IPS DF 6.9 (cell line): ENCODE results near the gene CHN1.

ENCODE experiments used
- DNase-seq: peaks from one replicate; pipeline ENCODE4 v3.0.0-alpha.2; 2013; ENCODE audit warnings: low read depth, low spot score
- H3K27ac ChIP-seq: one replicate; pipeline ENCODE4 v1.5.1; 2013; ENCODE audit warnings: low read length, control low read depth
- H3K27me3 ChIP-seq: 2 replicates; pipeline ENCODE4 v1.6.1; 2013; ENCODE audit warnings: mild to moderate bottlenecking, low read length; ENCODE audit not compliant: control insufficient read depth, insufficient read depth
- H3K36me3 ChIP-seq: 2 replicates; pipeline ENCODE4 v1.6.1; 2013; ENCODE audit warnings: low read length; ENCODE audit not compliant: control insufficient read depth, insufficient read depth
- H3K4me1 ChIP-seq: 2 replicates; pipeline ENCODE4 v1.6.1; 2013; ENCODE audit warnings: low read length; ENCODE audit not compliant: control insufficient read depth, insufficient read depth
- H3K4me3 ChIP-seq: 2 replicates; pipeline ENCODE4 v1.5.1; 2013; ENCODE audit warnings: mild to moderate bottlenecking, low read length
- H3K9me3 ChIP-seq: 2 replicates; pipeline ENCODE4 v1.6.1; 2013; ENCODE audit warnings: low read length, inconsistent platforms; ENCODE audit not compliant: control insufficient read depth, insufficient read depth
- WGBS: extraction: QIAGEN DNeasy Blood & Tissue Kit; methylation state at CpG from one replicate; pipeline ENCODE4 v1.1.7; 2013; ENCODE audit warnings: mixed read lengths, missing lambda C conversion rate; ENCODE audit not compliant: insufficient read length, insufficient coverage; 5-methylcytosine and 5-hydroxymethylcytosine counted together

Gene CHN1

DNA sequence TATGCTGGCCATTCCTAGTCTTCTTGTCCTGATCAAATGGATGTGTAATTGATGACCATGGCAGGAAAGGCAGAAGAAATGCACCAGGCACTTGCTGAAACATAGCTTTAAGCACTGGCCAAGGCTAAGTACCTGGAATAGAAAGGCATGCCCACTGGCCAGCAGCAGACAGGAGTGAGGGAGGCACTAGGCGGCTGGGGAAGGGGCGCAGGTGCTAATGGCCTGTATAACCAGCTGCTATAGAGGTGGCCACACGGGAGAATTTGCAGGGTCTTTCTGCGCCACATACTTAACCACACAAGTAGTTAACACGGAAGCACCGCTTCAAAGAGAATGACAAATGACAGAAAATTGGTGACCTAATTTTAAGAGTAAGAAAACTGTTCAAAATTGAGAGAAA lies 174.6 kb downstream of the CHN1 start:
- H3K9me3 ChIP-seq, result no peaks in the 10 kb centered on the region
- peaks cover 3% of the 10 kb centered on the region; the same call in 1 of the 2 replicates for H3K4me1 ChIP-seq
- no peak overlapping the region for H3K27ac ChIP-seq
- H3K4me3 ChIP-seq, result no peak overlapping the region
- H3K27me3 ChIP-seq, result no peaks in the 10 kb centered on the region
- no CpG with 5 or more reads among the region's 6 CpGs for WGBS
- no peaks in the 10 kb centered on the region for H3K36me3 ChIP-seq
- DNase-seq, result no peak

DNA sequence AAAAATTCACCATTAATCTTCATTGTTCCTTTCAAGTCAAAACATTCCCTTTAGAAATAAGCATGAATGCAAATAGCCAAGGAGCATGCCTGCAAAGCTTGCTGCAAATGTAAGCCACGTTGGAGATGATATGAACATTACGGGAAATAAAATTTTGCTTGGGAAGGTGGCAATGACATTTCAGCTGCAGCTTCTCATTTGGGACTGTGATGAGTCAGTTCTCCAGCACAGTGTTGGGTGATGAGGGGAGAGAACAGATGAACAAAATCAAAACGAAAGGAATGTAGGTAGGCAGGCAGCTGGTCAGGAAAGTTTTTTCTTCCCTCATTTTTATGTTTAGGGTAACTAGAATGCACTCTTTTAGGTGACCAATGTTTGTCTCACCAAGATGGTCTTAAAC lies 175.6 kb downstream of the CHN1 start:
- Histone ChIP-seq H3K36me3 (no peaks in the 10 kb centered on the region), H3K27me3 (no peaks in the 10 kb centered on the region), H3K4me1 (peaks cover 3% of the 10 kb centered on the region; the same call in 1 of the 2 replicates), H3K9me3 (no peaks in the 10 kb centered on the region), H3K4me3 (no peak overlapping the region), H3K27ac (no peak overlapping the region)
- WGBS, result no CpG with 5 or more reads among the region's 3 CpGs
- DNase-seq, result no peak

DNA sequence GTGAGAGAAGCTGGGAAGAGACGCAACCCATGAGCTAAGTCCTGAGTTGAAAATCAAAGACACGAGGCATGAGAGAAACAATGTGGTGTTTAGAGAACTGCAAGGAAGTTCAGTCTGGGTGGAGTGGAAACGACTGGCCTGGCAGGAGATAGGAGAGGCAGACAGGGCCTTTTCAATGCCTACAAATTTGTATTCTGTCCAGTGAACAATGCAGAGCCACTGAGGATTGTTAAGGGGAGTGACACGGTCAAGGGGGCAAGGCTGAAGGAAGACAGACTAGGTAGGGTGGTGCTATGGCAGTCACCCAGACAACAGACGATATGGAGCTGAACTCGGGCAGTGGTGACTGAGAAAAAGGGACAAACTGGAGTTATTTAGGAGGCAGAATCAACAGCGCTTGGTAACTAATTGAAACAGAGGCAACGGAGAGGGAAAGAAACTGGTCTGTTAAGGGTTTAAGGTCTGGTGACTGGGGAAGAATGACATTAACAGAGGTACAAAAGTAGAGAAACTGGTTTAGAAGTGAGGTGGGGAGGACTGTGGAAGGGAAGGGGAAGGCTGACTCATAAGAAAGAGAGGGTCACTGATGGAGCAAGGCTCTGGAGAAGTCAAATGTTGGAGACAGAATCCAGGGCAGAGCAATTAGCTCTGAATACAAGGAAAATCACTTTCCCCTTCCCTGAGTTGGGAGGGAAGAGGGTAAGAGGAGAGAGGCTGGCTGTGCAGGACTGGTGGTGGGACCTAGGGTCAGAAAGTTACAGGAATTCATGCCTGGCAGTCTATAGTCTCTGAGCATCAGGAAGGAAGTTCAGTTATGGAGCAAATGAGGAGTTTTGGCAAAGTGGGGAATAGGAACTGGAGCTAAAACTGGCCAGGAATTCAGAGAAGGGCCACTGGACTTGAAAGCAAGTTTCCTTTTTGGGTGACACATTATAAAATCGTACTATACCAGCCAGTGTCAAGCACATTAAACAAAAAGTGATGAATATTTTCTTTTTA lies 177.5 kb downstream of the CHN1 start:
- H3K9me3 ChIP-seq, result no peaks in the 10 kb centered on the region
- no peak overlapping the region for H3K4me3 ChIP-seq
- no CpG with 5 or more reads among the region's 9 CpGs for WGBS
- H3K27ac ChIP-seq, result no peak overlapping the region
- H3K36me3 ChIP-seq, result no peaks in the 10 kb centered on the region
- H3K27me3 ChIP-seq, result no peaks in the 10 kb centered on the region
- peaks cover 3% of the 10 kb centered on the region; the same call in 1 of the 2 replicates for H3K4me1 ChIP-seq
- no peak for DNase-seq

DNA sequence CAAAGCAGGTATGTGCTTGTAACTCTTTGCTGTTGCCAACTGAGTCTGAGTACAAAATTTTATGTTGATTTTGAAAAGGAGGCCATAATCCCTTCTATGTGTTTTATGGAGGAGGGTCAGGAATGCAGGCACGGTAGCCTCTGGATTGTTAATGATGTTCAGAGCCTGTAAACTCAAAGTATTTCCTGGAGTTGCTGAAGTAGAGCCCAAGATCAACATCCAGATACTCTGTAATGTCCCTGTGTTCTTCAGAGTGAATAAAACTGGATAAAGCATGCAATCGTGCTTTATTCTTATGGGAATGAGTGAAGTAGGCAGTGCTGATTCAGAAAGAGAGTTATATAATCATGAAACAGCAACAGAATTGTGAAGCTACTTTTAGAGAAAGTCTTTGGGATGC lies 179.1 kb downstream of the CHN1 start:
- no CpG with 5 or more reads among the region's 2 CpGs for WGBS
- Histone ChIP-seq H3K4me1 (peaks cover 3% of the 10 kb centered on the region; the same call in 1 of the 2 replicates), H3K27ac (no peak overlapping the region), H3K4me3 (no peak overlapping the region), H3K36me3 (no peaks in the 10 kb centered on the region), H3K9me3 (no peaks in the 10 kb centered on the region), H3K27me3 (no peaks in the 10 kb centered on the region)
- no peak for DNase-seq

DNA sequence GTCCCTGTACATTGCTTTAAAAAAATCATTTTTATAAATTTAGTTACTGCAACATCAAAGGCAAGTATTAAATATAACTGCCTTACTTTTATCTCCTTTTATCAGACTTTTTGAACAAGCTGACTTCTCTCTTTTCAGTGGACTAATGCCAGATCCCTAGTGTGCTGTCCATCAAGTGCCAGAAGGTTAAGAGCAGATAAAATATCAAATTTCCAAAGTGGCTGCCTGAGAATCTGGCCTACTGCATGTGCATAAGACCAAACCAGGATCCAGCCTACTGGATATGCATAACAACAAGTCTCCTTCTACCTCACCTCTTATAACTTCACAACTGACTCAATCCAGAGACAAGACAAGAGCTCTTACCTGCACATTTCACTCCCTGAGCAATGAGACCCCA lies 181.1 kb downstream of the CHN1 start:
- Histone ChIP-seq H3K9me3 (no peaks in the 10 kb centered on the region), H3K27ac (no peak overlapping the region), H3K4me1 (peaks cover 3% of the 10 kb centered on the region; the same call in 1 of the 2 replicates), H3K36me3 (no peaks in the 10 kb centered on the region), H3K27me3 (no peaks in the 10 kb centered on the region), H3K4me3 (no peak overlapping the region)
- no peak for DNase-seq

DNA sequence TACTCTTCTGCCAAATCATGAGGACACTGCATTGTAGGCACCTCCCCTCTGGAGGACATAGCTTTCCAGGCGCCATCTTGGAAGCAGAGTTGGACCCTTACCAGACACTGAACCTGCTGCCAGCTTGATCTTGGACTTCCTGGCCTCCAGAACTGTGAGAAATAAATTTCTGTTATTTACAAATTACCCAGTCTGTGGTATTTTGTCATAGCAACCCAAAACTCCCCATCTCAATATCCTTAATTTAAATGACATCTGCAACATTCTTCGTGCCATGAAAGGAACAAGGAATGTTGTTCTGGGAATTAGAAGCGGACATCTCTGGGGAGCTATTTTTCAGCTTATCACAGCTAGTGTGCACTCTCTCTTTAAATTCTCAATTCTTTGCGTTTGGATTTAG lies 183.6 kb downstream of the CHN1 start:
- DNase-seq, result no peak
- no peak overlapping the region for H3K4me3 ChIP-seq
- no CpG with 5 or more reads among the region's 4 CpGs for whole genome bisulfite sequencing
- H3K9me3 ChIP-seq, result no peaks in the 10 kb centered on the region
- no peaks in the 10 kb centered on the region for H3K27me3 ChIP-seq
- no peak overlapping the region for H3K27ac ChIP-seq
- no peaks in the 10 kb centered on the region for H3K36me3 ChIP-seq
- H3K4me1 ChIP-seq, result no peaks in the 10 kb centered on the region

DNA sequence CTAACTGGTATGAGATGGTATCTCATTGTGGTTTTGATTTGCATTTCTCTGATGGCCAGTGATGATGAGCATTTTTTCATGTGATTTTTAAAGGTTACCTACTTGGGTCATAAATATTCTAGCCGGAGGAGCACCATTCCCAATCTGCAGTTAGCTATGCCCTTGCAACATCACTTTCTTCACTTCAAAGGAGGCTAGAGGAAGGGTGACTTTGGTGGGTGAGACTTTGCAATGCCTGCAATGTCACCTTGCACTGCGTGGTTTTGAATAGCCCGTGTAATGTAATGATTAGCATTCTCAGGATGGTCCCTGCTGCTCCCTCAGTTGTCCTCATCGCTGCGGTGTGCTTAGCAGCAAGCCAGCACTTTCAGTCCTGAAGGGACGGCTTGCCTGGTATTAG lies 184.8 kb downstream of the CHN1 start:
- no peaks in the 10 kb centered on the region for H3K4me1 ChIP-seq
- no peak for DNase-seq
- H3K4me3 ChIP-seq, result no peak overlapping the region
- H3K36me3 ChIP-seq, result no peaks in the 10 kb centered on the region
- H3K9me3 ChIP-seq, result no peaks in the 10 kb centered on the region
- no peak overlapping the region for H3K27ac ChIP-seq
- WGBS, result no CpG with 5 or more reads among the region's 6 CpGs
- no peaks in the 10 kb centered on the region for H3K27me3 ChIP-seq

DNA sequence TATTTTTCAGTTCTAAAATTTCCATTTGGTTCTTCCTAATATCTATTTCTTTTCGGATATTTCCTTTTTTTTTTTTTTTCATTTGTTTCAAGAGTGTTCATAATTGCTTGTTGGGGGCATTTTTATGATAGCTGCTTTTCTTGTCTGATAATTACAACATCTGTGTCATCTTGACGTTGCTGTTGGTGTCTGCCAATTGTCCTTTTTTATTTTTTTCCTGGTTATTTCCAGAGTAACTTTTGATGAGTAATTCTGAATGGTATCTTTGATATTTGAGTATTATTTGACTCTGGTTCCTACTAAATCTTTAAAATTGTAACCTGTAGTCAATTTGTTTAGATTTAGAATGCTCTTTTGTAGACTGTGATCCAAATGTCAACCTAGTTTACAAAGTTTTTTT lies 189.7 kb downstream of the CHN1 start:
- Histone ChIP-seq H3K4me3 (no peak overlapping the region), H3K36me3 (no peaks in the 10 kb centered on the region), H3K27me3 (no peaks in the 10 kb centered on the region), H3K4me1 (no peaks in the 10 kb centered on the region; the same call in 1 of the 2 replicates), H3K9me3 (no peaks in the 10 kb centered on the region), H3K27ac (no peak overlapping the region)
- DNase-seq, result no peak
- no CpG with 5 or more reads among the region's 2 CpGs for WGBS

DNA sequence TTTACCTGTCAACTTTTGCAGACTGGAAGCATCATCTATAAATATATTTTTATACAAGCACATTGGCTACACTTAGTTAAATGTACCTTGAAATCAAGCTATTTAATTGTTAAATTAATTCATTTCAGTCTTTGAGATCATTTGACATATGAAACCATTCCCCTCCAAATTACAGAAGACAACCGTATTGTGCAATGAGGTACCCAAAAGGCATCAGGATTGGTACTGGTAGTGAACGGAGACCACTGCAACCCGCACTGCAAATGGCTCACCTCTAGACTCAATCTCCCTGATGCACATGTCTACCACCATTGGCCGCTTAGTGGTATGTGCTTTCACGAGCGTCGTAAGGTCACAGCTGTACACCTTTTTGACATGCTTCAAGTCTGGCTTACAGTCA lies 193.1 kb downstream of the CHN1 start:
- no peak overlapping the region for H3K4me3 ChIP-seq
- no peaks in the 10 kb centered on the region for H3K9me3 ChIP-seq
- DNase-seq, result no peak
- no CpG with 5 or more reads among the region's 7 CpGs for WGBS
- no peaks in the 10 kb centered on the region for H3K27me3 ChIP-seq
- no peak overlapping the region for H3K27ac ChIP-seq
- no peaks in the 10 kb centered on the region; the same call in 1 of the 2 replicates for H3K4me1 ChIP-seq
- no peaks in the 10 kb centered on the region for H3K36me3 ChIP-seq

DNA sequence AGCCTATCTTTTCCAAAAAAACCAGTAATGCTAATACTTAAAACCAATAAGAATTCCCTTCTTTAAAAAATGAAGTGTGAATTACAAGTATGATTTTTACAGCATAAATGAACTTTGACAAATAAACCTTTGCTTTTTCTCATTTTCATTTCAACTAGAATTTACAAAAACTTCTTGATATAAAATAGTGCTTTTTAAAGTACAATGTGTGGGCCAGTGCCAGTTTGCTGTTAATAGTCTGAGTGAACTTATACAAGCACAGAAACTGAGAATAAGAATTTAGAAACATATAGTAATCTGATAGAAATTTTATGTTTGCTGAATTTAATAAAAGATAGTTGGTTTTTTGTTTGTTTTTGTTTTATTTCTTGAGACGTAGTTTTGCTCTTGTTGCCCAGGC lies 197.2 kb downstream of the CHN1 start:
- Histone ChIP-seq H3K4me3 (no peak overlapping the region), H3K4me1 (no peaks in the 10 kb centered on the region), H3K27me3 (no peaks in the 10 kb centered on the region), H3K36me3 (no peaks in the 10 kb centered on the region), H3K9me3 (no peaks in the 10 kb centered on the region), H3K27ac (no peak overlapping the region)
- no peak for DNase-seq
- 89% methylated on average over 1 of the region's 1 CpG for WGBS

DNA sequence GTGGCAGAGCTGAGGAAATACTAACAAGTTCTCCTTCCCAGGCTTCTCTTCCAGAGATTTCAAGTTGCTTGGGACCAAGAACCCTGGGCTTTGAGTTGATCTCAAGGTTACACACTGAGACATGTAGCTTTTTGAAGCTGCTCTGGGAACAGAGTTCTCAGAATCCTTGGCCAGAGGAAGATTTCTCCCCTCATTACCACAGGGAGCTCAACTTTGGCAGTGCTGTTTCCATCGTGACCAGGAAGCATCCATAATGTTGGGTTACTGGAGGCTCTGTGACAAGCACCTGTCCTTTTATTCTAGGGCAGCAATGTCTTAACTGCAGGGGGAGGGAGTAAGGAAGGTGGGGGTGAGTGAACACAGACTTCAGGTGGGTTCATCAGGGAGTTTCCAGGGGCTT lies 199.4 kb downstream of the CHN1 start:
- Histone ChIP-seq H3K9me3 (no peaks in the 10 kb centered on the region), H3K4me3 (no peak overlapping the region), H3K27me3 (no peaks in the 10 kb centered on the region), H3K27ac (no peak overlapping the region), H3K4me1 (no peaks in the 10 kb centered on the region), H3K36me3 (no peaks in the 10 kb centered on the region)
- WGBS, result no CpG with 5 or more reads among the region's 1 CpG
- no peak for DNase-seq
